Stimulated activated CD8-positive, alpha-beta memory T cell treated with anti-CD3 and anti-CD28 coated beads, Interleukin-15, amount 100 ng/mL, for 48 hours (primary cell): ENCODE measurements around the gene C16orf74.

Experiments
- DNase-seq, 2 donors: peaks; one replicate each; pipeline ENCODE4 v3.0.0-alpha.2; 2020; ENCODE audit warnings: low read depth in 2 of 2

The C16orf74 gene

DNA sequence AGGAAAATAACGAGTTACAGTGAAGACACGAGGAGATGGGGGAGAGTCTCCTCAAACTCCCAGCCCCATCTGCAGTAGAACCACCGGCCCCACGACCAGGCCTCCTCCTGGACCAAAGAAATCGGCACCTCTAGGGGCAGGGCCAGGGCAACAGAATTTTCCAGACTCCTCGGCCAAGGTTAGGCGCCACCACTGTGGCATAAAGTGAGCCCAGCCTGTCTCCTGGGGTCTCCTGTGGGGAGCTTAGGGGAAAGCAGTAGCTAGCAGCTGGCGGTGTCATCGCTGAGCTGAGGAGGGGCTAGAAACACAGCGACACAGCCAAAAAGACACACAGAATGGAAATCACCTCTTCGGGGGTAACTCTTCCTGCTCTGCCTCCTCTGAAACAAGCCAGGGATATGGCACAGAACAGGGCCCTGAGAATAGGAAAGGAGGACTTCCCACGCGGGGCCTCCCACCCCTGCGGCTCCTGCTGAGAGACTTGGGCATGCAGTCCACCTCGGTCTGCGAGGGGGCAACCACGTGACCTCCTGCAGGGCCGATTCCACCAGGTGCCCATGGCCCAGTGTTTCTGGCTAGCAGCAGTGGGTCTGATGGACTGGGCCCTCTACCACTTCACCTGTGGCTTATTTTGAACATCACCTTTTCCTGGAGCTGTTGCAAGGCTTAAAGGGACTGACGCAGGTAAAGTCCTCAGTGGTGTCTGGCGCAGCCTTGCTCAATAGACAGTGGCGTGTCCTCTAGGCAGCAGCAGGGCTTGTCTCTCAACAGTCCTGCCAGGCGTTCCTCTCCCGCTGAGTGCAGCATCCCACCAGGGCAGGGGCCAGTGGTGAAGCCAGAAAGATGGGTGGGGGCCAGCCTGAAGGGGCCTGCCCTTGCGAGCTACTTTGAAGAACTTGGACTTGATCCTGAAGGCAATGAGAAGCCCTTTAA lies 55.4 kb downstream of the C16orf74 start:
- DNase-seq, result no peak

DNA sequence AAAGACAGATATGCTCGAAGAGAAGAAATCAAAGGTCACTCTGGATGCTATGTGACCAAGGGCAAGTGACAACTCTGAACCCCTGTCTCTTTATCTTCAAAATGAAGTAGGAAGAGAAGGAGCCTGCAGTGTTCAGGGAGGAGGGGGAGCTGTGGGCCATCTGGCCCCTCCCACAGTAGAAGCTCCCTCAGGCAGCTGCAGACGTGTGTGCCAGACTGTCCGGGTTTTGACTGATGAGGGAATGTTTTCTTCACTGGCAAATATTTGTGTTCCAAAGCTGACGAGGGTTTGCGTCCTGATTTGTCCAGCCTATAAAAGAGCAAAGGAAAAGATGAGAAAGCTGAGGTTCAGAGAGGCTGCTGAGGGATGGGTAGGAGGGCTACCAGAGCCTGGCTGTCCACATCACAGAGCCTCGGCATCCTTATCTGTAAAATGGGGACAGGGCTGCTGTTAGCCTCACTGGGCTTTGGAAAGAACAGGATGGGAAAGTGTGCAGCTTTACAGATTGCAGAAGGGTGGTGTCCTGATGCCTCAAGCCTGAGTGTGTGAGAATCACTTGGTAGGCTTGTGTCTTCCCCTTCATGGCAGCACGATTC lies 60.3 kb downstream of the C16orf74 start:
- no peak for DNase-seq

DNA sequence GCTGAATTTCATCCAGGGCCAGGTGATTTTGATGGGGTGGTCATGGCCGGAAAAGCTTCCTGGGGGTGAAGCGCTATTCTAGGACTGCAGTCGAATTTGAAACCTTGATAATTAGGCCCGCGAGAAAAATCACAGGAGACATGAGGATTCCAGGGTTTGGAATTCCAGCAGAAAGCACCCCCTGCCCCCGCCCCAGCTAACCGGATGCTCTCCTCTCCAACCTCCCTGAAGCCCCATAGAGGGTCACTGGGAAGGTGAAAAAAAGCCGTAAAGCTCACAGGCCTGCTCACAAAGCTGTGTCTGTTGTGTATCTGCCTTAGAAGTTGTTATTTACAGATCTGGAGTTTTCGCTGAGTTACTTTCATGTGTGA lies 61.0 kb downstream of the C16orf74 start:
- DNase-seq, result no peak

DNA sequence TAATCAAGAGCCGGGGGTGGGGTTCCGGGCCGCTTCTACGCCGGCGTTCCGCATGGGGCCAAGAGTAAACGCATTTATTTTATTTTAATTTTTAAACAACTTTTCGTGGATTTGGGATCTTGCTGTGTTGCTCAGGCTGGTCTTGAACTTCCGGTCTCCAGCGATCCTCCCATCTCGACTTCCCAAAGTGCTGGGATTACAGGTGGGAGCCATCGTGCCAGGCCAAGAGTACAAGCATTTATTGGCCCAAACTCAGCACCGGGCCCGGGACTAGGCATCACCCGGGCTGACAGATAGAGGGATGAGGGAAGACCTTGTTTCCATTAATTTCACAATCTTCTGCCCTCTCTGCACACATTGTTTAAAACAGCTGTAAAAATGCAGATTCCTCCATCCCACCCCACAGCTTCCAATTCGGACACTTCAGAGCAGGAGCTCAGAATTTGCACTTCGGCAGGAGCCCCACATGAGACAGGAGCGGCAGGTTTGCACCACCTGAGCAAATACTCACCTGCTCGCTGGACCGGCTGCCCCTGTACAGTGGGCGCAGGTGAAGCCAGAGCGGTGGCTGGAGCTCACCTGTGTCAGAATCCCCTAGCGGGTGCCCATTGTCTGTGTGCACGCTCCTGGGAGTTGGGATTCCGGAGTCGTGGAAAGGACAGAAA lies 61.5 kb downstream of the C16orf74 start:
- DNase-seq, result no peak

DNA sequence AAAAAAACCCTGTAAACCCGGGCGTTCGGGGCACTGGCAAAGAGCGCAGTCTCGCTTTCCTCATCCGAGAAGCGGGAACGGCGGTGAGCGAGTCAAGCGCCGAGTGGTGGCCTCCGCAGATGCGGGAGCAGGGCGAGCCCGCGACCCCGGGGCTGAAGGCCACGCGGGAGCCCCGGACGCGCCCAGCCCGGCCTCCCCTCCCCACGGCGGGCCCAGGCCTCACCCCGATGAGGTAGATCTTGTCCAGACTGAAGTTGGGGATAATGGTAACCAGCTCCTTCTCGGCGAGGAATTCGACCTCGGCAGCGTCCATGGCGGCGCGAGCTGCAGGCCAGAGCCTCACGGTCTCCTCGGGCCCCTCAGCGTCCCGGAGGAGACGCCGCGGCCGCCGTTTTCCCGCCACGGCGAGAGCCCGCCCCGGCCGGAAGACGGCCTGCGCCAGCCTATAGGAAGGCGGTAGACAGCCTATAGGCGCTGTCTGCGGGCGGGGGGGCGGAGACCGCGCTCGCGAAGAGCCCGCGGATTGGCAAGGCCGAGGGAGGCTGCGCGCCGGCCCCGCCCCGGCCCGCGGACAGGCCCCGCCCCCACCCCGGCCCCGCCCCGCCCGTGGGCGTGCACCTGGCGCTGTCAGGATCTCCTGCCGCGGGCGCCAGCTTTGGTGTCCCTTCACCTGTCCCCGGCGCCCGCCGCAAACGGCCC lies 62.2 kb downstream of the C16orf74 start, which contains the start of gene GINS2:
Gene GINS2 (minus strand): TSS at position 369 of the 699 bp plus-strand sequence. CDS start 56 bp downstream, at position 313.
- DNase-seq, result peak; percentile 92 to 96

DNA sequence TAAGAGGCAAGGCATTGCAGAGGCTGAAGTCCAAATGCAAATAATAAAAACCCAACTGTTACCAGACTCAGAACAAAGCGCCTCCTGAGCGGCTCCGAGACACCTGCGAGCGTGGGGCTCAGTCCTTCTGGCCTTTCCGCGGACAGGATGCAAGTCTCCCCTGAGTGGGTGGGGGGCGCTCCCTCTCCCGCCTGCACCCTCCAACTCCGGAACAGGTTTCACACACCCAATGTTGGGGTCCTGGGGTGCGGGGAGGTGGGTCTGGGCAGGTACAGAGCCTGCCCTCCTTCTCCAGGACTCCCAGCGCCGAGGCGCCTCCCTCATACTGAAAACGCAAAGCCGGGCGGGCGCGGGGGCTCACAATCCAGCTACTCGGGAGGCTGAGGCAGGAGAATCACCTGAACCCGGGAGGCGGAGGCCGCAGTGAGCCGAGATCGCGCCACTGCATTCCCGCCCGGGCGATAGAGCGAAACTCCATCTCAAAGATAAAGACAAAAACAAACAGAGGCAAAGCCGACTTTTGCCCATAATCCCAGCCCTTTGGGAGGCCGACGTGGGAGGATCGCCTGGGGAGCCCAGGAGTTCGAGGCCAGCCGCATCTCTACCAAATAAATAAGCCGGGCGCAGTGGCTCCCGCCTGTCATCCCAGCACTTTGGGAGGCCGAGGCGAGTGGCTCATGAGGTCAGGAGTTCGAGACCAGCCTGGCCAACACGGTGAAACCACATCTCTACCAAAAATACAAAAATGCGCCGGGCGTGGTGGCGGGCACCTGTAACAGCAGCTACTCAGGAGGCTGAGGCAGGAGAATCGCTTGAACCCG lies 63.0 kb downstream of the C16orf74 start:
- DNase-seq, result peak in 1 of 2 donors; percentile 4

DNA sequence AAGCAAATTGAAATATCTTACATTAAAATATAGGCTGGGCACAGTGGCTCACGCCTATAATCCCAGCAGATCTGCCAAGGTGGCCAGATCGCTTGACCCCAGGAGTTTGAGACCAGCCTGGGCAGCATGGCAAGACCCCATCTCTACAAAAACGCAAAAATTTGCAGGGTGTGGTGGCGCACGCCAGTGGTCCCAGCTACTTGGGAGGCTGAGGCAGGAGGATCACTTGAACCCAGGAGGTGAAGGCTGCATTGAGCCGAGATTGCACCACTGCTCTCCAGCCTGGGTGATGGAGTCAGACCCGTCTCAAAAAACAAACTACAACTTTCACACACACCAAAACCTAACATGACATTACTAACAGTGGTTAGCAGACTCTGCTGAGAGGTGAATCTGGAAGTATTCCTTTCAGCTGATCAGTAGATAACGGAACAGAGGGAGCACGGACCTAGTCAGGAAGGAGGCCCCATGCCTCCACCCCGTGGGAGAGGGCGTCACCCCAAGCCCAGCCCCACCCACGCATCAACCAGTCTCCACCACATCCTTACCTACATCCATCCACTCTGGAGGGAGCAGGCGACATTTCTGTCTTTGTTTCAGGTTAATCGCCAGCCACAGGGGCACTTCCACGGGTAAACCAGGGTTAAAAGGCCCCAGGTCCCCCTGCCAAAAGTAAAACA lies 63.8 kb downstream of the C16orf74 start:
- DNase-seq, result peak in 1 of 2 donors; percentile 32

GRCh38 chr16:85685251-85685650 lies 65.6 kb downstream of the C16orf74 start:
- DNase-seq, result no peak

GRCh38 chr16:85683363-85683762 lies 67.5 kb downstream of the C16orf74 start:
- no peak for DNase-seq

DNA sequence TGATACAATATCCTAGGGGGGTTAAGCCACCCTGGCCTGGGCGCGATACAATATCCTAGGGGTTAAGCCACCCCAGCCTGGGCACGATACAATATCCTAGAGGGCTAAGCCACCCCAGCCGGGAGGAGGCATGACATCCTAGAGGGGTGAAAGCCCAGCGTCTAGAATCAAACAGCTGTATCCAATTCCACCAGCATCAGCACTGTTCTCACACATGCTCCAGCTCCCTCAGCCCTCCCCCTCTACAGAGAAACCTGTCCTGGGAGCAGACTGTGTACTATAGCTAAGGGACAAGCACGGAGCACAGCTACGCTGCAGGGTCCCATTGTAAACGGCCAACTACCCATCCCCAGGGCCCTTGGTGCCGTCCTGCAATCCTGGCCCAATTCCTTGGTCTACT lies 68.4 kb downstream of the C16orf74 start:
- DNase-seq, result no peak

- no peak for DNase-seq
Observed at GRCh38 chr16:85681255-85681654, 69.6 kb downstream of the C16orf74 start.

GRCh38 chr16:85680352-85680944 lies 70.4 kb downstream of the C16orf74 start:
- no peak for DNase-seq

DNA sequence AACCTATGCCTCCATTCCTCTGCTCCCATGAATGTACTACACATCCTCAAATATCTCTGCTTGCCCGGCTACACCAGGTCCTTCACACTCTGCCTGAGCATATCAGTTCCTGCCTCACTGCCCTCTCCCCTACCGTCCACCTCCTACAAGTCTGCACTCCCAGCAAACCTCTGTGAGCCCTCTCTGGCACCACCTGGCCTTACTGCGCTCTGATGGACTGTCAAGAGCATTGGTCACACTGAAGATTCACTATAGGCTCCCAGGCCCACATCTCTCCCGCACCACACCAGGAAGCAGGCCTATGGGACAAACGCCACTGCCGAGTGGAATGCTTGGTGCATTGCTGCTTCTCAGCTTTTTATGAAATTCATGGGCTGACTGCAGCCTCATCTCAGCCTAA lies 71.0 kb downstream of the C16orf74 start:
- DNase-seq, result no peak

GRCh38 chr16:85678821-85679220 lies 72.1 kb downstream of the C16orf74 start:
- no peak for DNase-seq

GRCh38 chr16:85678016-85678415 lies 72.9 kb downstream of the C16orf74 start:
- DNase-seq, result no peak

DNA sequence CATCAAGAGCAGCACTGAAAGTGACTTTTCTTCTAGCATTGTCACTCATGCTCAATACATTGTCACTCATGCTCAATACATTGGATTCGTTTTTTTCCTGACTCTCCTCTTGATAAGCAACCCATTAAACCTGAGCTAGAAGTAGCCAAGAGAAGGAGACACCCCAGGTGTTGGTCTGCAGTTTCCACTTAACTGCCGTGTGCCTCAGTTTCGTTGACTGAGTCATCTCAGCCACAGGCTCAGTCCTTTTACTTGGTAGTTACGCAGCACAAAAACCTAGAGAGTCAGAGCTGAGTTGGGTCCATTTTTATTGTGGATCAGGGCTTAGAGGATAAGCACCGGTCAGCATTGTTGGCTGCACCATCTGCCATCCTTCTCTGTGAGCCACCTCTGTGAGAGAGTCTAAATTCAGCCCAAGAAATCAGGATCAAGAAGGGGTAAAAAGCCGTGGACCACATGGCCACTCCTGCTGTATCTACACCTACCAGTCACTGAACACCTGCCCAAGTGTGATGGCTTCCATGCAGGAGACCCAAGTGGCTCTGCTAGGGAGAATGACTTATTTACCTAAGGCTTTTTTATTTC lies 73.4 kb downstream of the C16orf74 start:
- no peak for DNase-seq

DNA sequence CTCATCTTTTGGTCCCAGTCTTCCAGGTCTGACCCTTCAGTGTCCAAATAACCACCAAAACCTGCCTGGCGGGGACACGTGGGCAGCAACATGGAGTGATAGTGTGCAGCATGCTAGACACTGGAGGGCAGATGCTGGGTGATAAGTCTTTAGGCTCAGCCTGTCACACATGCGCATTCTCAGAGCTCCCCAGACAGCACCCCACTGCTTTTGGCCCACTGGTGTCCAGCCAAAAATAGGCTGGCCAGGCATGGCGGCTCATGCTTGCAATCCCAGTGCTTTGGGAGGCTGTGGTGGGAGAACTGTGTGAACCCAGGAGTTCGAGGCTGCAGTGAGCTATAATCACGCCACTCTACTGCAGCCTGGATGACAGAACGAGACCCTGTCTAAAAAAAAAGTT lies 74.4 kb downstream of the C16orf74 start:
- no peak for DNase-seq

- DNase-seq, result no peak
Observed at GRCh38 chr16:85675251-85675874, 75.5 kb downstream of the C16orf74 start.

GRCh38 chr16:85674828-85675227 lies 76.1 kb downstream of the C16orf74 start:
- no peak for DNase-seq
